Trophoblast cell (in vitro differentiated cells and primary cell): ENCODE measurements around the gene DGKA.
"Not testable (repeated sequence)": the region's sequence is repeated elsewhere in the genome, so short reads cannot be mapped to it uniquely, and the experiment has no call there.

Experiments
- DNase-seq, 2 donors: peaks; one replicate each; pipeline ENCODE4 v3.0.0-alpha.2; 2016
- H2AFZ ChIP-seq: 2 replicates; pipeline ENCODE4 v1.6.1; 2013; ENCODE audit warnings: low read length, moderate library complexity, mild to moderate bottlenecking; ENCODE audit not compliant: insufficient read depth, poor library complexity
- H2AK5ac ChIP-seq: 2 replicates; pipeline ENCODE4 v1.6.1; 2013; ENCODE audit warnings: mild to moderate bottlenecking, low read length
- H2BK120ac ChIP-seq: 2 replicates; pipeline ENCODE4 v1.6.1; 2013; ENCODE audit warnings: low read length, mild to moderate bottlenecking, moderate library complexity; ENCODE audit not compliant: insufficient read depth, poor library complexity
- H2BK12ac ChIP-seq: 2 replicates; pipeline ENCODE4 v1.6.1; 2013; ENCODE audit warnings: mild to moderate bottlenecking, low read length, moderate library complexity
- H2BK5ac ChIP-seq: 2 replicates; pipeline ENCODE4 v1.6.1; 2013; ENCODE audit warnings: low read length, low read depth, moderate library complexity, mild to moderate bottlenecking; ENCODE audit not compliant: poor library complexity
- H3K14ac ChIP-seq: 2 replicates; pipeline ENCODE4 v1.6.1; 2013; ENCODE audit warnings: mild to moderate bottlenecking, low read length
- H3K18ac ChIP-seq: 2 replicates; pipeline ENCODE4 v1.6.1; 2013; ENCODE audit warnings: mild to moderate bottlenecking, low read length
- H3K23ac ChIP-seq: 2 replicates; pipeline ENCODE4 v1.6.1; 2013; ENCODE audit warnings: low read length
- H3K27ac ChIP-seq: 2 replicates; pipeline ENCODE4 v1.5.1; 2013; ENCODE audit warnings: low read depth, mild to moderate bottlenecking, inconsistent platforms, low read length, moderate library complexity
- H3K27me3 ChIP-seq: 2 replicates; pipeline ENCODE4 v1.6.1; 2013; ENCODE audit warnings: inconsistent platforms, mild to moderate bottlenecking, low read length, moderate library complexity; ENCODE audit not compliant: insufficient read depth
- H3K36me3 ChIP-seq, 2 experiments: 1 replicate in 1 of 2; 2 replicates in 1 of 2; pipeline ENCODE4 v1.6.1; 2013; ENCODE audit warnings: low read length in 2 of 2, mild to moderate bottlenecking in 2 of 2, moderate library complexity in 1 of 2; ENCODE audit not compliant: insufficient read depth in 2 of 2, control insufficient read depth in 1 of 2
- H3K4ac ChIP-seq: 2 replicates; pipeline ENCODE4 v1.6.1; 2013; ENCODE audit warnings: low read depth, mild to moderate bottlenecking, low read length, moderate library complexity
- H3K4me1 ChIP-seq, 2 experiments: 1 replicate in 1 of 2; 2 replicates in 1 of 2; pipeline ENCODE4 v1.6.1; 2013; ENCODE audit warnings: low read length in 2 of 2, mild to moderate bottlenecking in 2 of 2, moderate library complexity in 1 of 2; ENCODE audit not compliant: insufficient read depth in 2 of 2, control insufficient read depth in 1 of 2
- H3K4me2 ChIP-seq: 2 replicates; pipeline ENCODE4 v1.6.1; 2013; ENCODE audit warnings: inconsistent platforms, mild to moderate bottlenecking, low read length, moderate library complexity
- H3K4me3 ChIP-seq: 2 replicates; pipeline ENCODE4 v1.5.1; 2013; ENCODE audit warnings: mild to moderate bottlenecking, low read depth, low read length, inconsistent platforms
- H3K79me1 ChIP-seq: one replicate; pipeline ENCODE4 v1.6.1; 2013; ENCODE audit warnings: low read length
- H3K79me2 ChIP-seq: 2 replicates; pipeline ENCODE4 v1.6.1; 2013; ENCODE audit warnings: low read length, mild to moderate bottlenecking; ENCODE audit not compliant: control insufficient read depth, insufficient read depth, poor library complexity
- H3K9ac ChIP-seq: 2 replicates; pipeline ENCODE4 v1.6.1; 2013; ENCODE audit warnings: mild to moderate bottlenecking, low read length
- H3K9me3 ChIP-seq: 2 replicates; pipeline ENCODE4 v1.6.1; 2013; ENCODE audit warnings: low read depth, mild to moderate bottlenecking, control low read depth, inconsistent platforms, low read length; ENCODE audit not compliant: insufficient read depth
- H4K12ac ChIP-seq: 2 replicates; pipeline ENCODE4 v1.6.1; 2013; ENCODE audit warnings: low read depth, mild to moderate bottlenecking, low read length, moderate library complexity
- H4K8ac ChIP-seq: 2 replicates; pipeline ENCODE4 v1.6.1; 2013; ENCODE audit warnings: low read depth, mild to moderate bottlenecking, low read length, moderate library complexity
- H4K91ac ChIP-seq: one replicate; pipeline ENCODE4 v1.6.1; 2013; ENCODE audit warnings: low read depth, mild to moderate bottlenecking, low read length, moderate library complexity
- WGBS: extraction: QIAGEN DNeasy Blood & Tissue Kit; methylation state at CpG from one replicate; pipeline ENCODE4 v1.1.7; 2013; ENCODE audit warnings: missing lambda C conversion rate; ENCODE audit not compliant: insufficient read length, insufficient coverage; ENCODE audit errors: extremely low coverage; 5-methylcytosine and 5-hydroxymethylcytosine counted together

DGKA gene

GRCh38 chr12:55922126-55922525, 8.8 kb upstream of the DGKA start:
- Histone ChIP-seq H3K23ac (no peak overlapping the region), H3K4me3 (no peak overlapping the region), H3K27me3 (no peaks in the 10 kb centered on the region), H3K9ac (no peak overlapping the region), H2BK120ac (no peak overlapping the region), H4K91ac (no peak overlapping the region), H3K4ac (peak overlapping the region; percentile 49), H3K27ac (no peak overlapping the region), H3K79me1 (peaks cover 6% of the 10 kb centered on the region), H3K18ac (no peak overlapping the region), H2AK5ac (no peak overlapping the region), H4K12ac (no peak overlapping the region), H3K4me1 (peaks cover 0 to 3% of the 10 kb centered on the region in 2 experiments), H3K14ac (no peak overlapping the region), H4K8ac (no peak overlapping the region), H3K79me2 (peaks cover 15% of the 10 kb centered on the region), H2BK5ac (no peak overlapping the region), H3K36me3 (peaks cover 4 to 8% of the 10 kb centered on the region in 2 experiments), H3K9me3 (no peaks in the 10 kb centered on the region), H3K4me2 (no peak overlapping the region), H2BK12ac (no peak overlapping the region), H2AFZ (no peak overlapping the region)
- no CpG with 5 or more reads among the region's 3 CpGs for WGBS
- no peak for DNase-seq

DNA sequence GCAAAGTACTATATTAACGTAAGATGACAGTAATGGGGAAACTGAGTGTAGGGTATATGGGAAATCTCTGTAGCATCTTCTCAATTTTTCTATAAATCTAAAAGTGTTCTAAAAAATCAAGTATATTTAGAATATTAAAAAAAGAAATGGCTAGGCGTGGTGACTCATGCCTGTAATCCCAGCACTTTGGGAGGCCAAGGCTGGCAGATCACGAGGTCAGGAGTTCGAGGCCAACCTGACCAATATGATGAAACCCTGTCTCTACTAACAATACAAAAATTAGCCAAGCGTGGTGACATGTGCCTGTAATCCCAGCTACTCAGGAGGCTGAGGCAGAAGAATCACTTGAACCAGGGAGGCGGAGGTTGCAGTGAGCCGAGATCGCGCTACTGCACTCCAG, 7.3 kb upstream of the DGKA start:
- not testable (repeated sequence) for H4K8ac ChIP-seq, H3K36me3 ChIP-seq, H4K12ac ChIP-seq, H3K14ac ChIP-seq, H3K9me3 ChIP-seq, H3K18ac ChIP-seq, H3K27me3 ChIP-seq, H3K4me3 ChIP-seq, H3K4me2 ChIP-seq, H3K4me1 ChIP-seq, H2AFZ ChIP-seq, H2BK120ac ChIP-seq, H2BK12ac ChIP-seq, H2BK5ac ChIP-seq, DNase-seq, H3K9ac ChIP-seq, H4K91ac ChIP-seq, H3K27ac ChIP-seq, H2AK5ac ChIP-seq, H3K23ac ChIP-seq
- no CpG with 5 or more reads among the region's 9 CpGs for WGBS
- Histone ChIP-seq H3K79me2 (peaks cover 20% of the 10 kb centered on the region), H3K4ac (peak overlapping the region; percentile 41), H3K79me1 (peaks cover 14% of the 10 kb centered on the region)

- Histone ChIP-seq H3K9me3 (no peaks in the 10 kb centered on the region), H2BK12ac (no peak overlapping the region), H3K4me3 (no peak overlapping the region), H3K79me1 (peaks cover 14% of the 10 kb centered on the region), H3K18ac (no peak overlapping the region), H2AK5ac (no peak overlapping the region), H3K14ac (no peak overlapping the region), H3K9ac (no peak overlapping the region), H3K36me3 (peaks cover 2 to 8% of the 10 kb centered on the region in 2 experiments), H3K27me3 (no peaks in the 10 kb centered on the region), H4K8ac (no peak overlapping the region), H3K4ac (peak overlapping the region; percentile 84), H2BK120ac (no peak overlapping the region), H2BK5ac (no peak overlapping the region), H3K27ac (no peak overlapping the region), H4K12ac (no peak overlapping the region), H3K79me2 (peaks cover 16% of the 10 kb centered on the region), H3K4me2 (no peak overlapping the region), H3K4me1 (peaks cover 0 to 3% of the 10 kb centered on the region in 2 experiments), H2AFZ (no peak overlapping the region), H3K23ac (no peak overlapping the region), H4K91ac (no peak overlapping the region)
- WGBS = no CpG with 5 or more reads among the region's 4 CpGs
- DNase-seq = no peak
Measured at GRCh38 chr12:55925371-55925770, 5.6 kb upstream of the DGKA start.

- peak overlapping the region; percentile 76 for H4K12ac ChIP-seq
- peaks cover 2 to 8% of the 10 kb centered on the region in 2 experiments for H3K36me3 ChIP-seq
- peak overlapping the region; percentile 87 for H2BK5ac ChIP-seq
- peak overlapping the region; percentile 83 for H3K9ac ChIP-seq
- peak overlapping the region; percentile 95 for H3K27ac ChIP-seq
- H3K4me1 ChIP-seq = peaks cover 3 to 8% of the 10 kb centered on the region in 2 experiments
- peak overlapping the region; percentile 44 for H2AK5ac ChIP-seq
- no CpG with 5 or more reads among the region's 10 CpGs for WGBS
- H3K4ac ChIP-seq = peak overlapping the region; percentile 83
- H2BK12ac ChIP-seq = no peak overlapping the region
- peak overlapping the region; percentile 17 for H3K18ac ChIP-seq
- H3K79me1 ChIP-seq = peaks cover 15% of the 10 kb centered on the region
- H3K4me2 ChIP-seq = peak overlapping the region; percentile 95
- no peak for DNase-seq
- peak overlapping the region; percentile 24 for H3K23ac ChIP-seq
- H2AFZ ChIP-seq = no peak overlapping the region
- H3K4me3 ChIP-seq = peak overlapping the region; percentile 90
- peak overlapping the region; percentile 20 for H3K14ac ChIP-seq
- H3K27me3 ChIP-seq = no peaks in the 10 kb centered on the region
- H2BK120ac ChIP-seq = peak overlapping the region; percentile 36
- peak overlapping the region; percentile 63 for H4K8ac ChIP-seq
- peak overlapping the region; percentile 74 for H4K91ac ChIP-seq
- peaks cover 16% of the 10 kb centered on the region for H3K79me2 ChIP-seq
- no peaks in the 10 kb centered on the region for H3K9me3 ChIP-seq
Measured at GRCh38 chr12:55925870-55926737, 4.9 kb upstream of the DGKA start.
